K562 (cell line): ENCODE measurements around the gene IL27RA. TPM values are rescaled to one million over a fixed set of nuclear protein-coding genes. Genes with fewer than 3 reads are reported as not detected.

ENCODE experiments used
- CSDE1 ChIP-seq, 2 experiments: fragments of 450-650 bp; IDR thresholded peaks; 2 replicates each; pipeline ENCODE4 v1.6.1; 2016; ENCODE audit warnings: mild to moderate bottlenecking in 1 of 2
- DIDO1 ChIP-seq: fragments of 450-650 bp; IDR thresholded peaks from 2 replicates; pipeline ENCODE4 v1.6.1; 2016; ENCODE audit warnings: low read depth, missing biosample characterization, missing genetic modification characterization
- GABPB2 ChIP-seq: fragments of 250-450 bp; sonication (Bioruptor Pico); conservative IDR thresholded peaks from 2 replicates; pipeline ENCODE4 v1.5.1; 2021; ENCODE audit warnings: mild to moderate bottlenecking
- KAT8 ChIP-seq: fragments of 450-650 bp; IDR thresholded peaks from 2 replicates; pipeline ENCODE4 v1.6.1; 2016; ENCODE audit warnings: low read depth, mild to moderate bottlenecking
- RBFOX2 ChIP-seq: fragments of 200-400 bp; formaldehyde crosslinking; IDR thresholded peaks from 2 replicates; pipeline ENCODE4 v1.6.1; 2017; ENCODE audit warnings: low read depth, mild to moderate bottlenecking, low read length, moderate library complexity
- SOX6 ChIP-seq: fragments of 450-650 bp; IDR thresholded peaks from 2 replicates; pipeline ENCODE4 v1.6.1; 2014; ENCODE audit warnings: mild to moderate bottlenecking
- ZC3H4 ChIP-seq: sonication (generic); formaldehyde crosslinking; IDR thresholded peaks from 2 replicates; pipeline ENCODE4 v1.9.0; 2021; ENCODE audit warnings: missing genetic modification reagents, borderline replicate concordance
- polyA plus RNA-seq, 8 experiments: library from polyadenylated mRNA; depleted of rRNA in 4 of 8; stranded (reverse) in 5 of 8; unstranded in 3 of 8; fragments of >200 nt; fragmentation: Nextera tagmentation in 2 of 8; fragmentation: Illumina TruSeq in 1 of 8; extraction: Ambion mirVana in 2 of 8; extraction: Trizol in 1 of 8; gene quantifications; 2 replicates each; pipeline versions ENCODE4 v1.2.1 to v1.2.3, GENCODE V29; 2011 to 2014; ENCODE audit warnings: inconsistent platforms in 1 of 8, missing spikeins in 1 of 8
- total RNA-seq, 7 experiments: library from RNA; depleted of rRNA in 6 of 7; stranded (reverse); fragments of >200 nt in 6 of 7; fragmentation: Illumina TruSeq in 2 of 7; extraction: Trizol in 2 of 7; gene quantifications; 2 replicates each; pipeline versions ENCODE4 v1.2.1 to v1.2.3, GENCODE V29; 2011 to 2021; ENCODE audit warnings: low replicate concordance in 1 of 7
- TF ChIP-seq, protein P1 (sequence below): fragments of 200-800 bp; sonication (Bioruptor generic); IDR thresholded peaks from 2 replicates; pipeline ENCODE4 v1.6.1; 2017; ENCODE audit warnings: missing genetic modification characterization, missing compliant biosample characterization
- TF ChIP-seq, protein P2 (sequence below): fragments of 450-650 bp; IDR thresholded peaks from 2 replicates; pipeline ENCODE4 v1.6.1; 2016; ENCODE audit warnings: mild to moderate bottlenecking, moderate library complexity
- TF ChIP-seq, protein P3 (sequence below): fragments of 150-350 bp; IDR thresholded peaks from 2 replicates; pipeline ENCODE4 v1.6.1; 2014; ENCODE audit warnings: low read depth, mild to moderate bottlenecking, low read length, borderline replicate concordance

Gene IL27RA
- total and polyA plus RNA-seq, 9 of the 15 experiments (the other 6 are each of a cell fraction or from before 2014, with no cell fraction given) = 1.9 to 15.9 (median 12.0) TPM

DNA sequence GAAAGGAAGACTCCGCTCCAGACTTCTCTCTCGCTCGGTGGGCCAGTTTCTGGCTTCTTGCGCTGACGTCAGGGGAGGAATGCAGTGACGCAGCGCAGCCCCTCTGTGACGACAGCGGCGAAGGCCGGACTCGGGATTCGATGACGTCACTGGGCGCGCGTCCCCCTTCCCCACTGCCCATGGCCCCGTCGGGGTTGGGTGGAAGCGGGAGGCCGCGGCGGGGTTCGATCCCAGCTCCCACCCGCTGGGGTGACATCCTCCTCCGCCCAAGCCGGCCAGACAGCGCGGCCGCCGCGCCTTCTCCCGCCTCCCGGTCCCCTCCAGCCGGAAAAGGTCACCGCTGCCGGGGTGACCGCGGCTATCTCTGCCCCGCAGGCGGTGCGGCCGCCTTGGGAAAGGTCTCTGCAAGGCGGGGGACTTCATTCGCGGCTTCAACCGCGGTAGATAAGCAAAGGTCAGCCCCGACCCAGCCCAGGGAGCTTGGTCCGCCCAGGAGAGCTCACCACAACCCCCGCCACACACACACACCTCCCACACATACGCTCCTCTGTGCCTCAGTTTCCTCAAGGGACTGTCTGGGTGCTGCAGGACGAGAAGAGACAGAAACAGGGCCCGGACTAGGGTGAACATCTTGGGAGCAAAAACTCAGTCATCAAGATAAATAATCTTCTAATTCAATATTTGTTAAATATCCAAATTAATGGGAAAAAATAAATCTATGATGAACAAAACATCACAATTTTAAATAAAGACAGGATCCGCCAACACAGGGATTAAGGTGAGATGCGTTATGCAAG lies 24.6 kb upstream of the IL27RA start (continued):
- TF ChIP-seq, protein P1, sequence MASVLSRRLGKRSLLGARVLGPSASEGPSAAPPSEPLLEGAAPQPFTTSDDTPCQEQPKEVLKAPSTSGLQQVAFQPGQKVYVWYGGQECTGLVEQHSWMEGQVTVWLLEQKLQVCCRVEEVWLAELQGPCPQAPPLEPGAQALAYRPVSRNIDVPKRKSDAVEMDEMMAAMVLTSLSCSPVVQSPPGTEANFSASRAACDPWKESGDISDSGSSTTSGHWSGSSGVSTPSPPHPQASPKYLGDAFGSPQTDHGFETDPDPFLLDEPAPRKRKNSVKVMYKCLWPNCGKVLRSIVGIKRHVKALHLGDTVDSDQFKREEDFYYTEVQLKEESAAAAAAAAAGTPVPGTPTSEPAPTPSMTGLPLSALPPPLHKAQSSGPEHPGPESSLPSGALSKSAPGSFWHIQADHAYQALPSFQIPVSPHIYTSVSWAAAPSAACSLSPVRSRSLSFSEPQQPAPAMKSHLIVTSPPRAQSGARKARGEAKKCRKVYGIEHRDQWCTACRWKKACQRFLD (CRISPR knock-in tag) = peak; percentile 96
- TF ChIP-seq RBFOX2 (peak; percentile 89), DIDO1 (tag) (0 out of 2 replicates have a peak, but pooled peaks have one; percentile 13), ZC3H4 (CRISPR knock-in tag) (no peak), GABPB2 (CRISPR knock-in tag) (0 out of 2 replicates have a peak, but pooled peaks have one; percentile 37), SOX6 (peak; percentile 97), CSDE1 (IDR thresholded peaks at IDR 0.05) (peak in 1 of 2 experiments; percentile 68; a peak in 2 of 4 replicates), KAT8 (no peak)
- TF ChIP-seq, protein P2, sequence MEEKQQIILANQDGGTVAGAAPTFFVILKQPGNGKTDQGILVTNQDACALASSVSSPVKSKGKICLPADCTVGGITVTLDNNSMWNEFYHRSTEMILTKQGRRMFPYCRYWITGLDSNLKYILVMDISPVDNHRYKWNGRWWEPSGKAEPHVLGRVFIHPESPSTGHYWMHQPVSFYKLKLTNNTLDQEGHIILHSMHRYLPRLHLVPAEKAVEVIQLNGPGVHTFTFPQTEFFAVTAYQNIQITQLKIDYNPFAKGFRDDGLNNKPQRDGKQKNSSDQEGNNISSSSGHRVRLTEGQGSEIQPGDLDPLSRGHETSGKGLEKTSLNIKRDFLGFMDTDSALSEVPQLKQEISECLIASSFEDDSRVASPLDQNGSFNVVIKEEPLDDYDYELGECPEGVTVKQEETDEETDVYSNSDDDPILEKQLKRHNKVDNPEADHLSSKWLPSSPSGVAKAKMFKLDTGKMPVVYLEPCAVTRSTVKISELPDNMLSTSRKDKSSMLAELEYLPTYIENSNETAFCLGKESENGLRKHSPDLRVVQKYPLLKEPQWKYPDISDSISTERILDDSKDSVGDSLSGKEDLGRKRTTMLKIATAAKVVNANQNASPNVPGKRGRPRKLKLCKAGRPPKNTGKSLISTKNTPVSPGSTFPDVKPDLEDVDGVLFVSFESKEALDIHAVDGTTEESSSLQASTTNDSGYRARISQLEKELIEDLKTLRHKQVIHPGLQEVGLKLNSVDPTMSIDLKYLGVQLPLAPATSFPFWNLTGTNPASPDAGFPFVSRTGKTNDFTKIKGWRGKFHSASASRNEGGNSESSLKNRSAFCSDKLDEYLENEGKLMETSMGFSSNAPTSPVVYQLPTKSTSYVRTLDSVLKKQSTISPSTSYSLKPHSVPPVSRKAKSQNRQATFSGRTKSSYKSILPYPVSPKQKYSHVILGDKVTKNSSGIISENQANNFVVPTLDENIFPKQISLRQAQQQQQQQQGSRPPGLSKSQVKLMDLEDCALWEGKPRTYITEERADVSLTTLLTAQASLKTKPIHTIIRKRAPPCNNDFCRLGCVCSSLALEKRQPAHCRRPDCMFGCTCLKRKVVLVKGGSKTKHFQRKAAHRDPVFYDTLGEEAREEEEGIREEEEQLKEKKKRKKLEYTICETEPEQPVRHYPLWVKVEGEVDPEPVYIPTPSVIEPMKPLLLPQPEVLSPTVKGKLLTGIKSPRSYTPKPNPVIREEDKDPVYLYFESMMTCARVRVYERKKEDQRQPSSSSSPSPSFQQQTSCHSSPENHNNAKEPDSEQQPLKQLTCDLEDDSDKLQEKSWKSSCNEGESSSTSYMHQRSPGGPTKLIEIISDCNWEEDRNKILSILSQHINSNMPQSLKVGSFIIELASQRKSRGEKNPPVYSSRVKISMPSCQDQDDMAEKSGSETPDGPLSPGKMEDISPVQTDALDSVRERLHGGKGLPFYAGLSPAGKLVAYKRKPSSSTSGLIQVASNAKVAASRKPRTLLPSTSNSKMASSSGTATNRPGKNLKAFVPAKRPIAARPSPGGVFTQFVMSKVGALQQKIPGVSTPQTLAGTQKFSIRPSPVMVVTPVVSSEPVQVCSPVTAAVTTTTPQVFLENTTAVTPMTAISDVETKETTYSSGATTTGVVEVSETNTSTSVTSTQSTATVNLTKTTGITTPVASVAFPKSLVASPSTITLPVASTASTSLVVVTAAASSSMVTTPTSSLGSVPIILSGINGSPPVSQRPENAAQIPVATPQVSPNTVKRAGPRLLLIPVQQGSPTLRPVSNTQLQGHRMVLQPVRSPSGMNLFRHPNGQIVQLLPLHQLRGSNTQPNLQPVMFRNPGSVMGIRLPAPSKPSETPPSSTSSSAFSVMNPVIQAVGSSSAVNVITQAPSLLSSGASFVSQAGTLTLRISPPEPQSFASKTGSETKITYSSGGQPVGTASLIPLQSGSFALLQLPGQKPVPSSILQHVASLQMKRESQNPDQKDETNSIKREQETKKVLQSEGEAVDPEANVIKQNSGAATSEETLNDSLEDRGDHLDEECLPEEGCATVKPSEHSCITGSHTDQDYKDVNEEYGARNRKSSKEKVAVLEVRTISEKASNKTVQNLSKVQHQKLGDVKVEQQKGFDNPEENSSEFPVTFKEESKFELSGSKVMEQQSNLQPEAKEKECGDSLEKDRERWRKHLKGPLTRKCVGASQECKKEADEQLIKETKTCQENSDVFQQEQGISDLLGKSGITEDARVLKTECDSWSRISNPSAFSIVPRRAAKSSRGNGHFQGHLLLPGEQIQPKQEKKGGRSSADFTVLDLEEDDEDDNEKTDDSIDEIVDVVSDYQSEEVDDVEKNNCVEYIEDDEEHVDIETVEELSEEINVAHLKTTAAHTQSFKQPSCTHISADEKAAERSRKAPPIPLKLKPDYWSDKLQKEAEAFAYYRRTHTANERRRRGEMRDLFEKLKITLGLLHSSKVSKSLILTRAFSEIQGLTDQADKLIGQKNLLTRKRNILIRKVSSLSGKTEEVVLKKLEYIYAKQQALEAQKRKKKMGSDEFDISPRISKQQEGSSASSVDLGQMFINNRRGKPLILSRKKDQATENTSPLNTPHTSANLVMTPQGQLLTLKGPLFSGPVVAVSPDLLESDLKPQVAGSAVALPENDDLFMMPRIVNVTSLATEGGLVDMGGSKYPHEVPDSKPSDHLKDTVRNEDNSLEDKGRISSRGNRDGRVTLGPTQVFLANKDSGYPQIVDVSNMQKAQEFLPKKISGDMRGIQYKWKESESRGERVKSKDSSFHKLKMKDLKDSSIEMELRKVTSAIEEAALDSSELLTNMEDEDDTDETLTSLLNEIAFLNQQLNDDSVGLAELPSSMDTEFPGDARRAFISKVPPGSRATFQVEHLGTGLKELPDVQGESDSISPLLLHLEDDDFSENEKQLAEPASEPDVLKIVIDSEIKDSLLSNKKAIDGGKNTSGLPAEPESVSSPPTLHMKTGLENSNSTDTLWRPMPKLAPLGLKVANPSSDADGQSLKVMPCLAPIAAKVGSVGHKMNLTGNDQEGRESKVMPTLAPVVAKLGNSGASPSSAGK = peak; percentile 60; the same call in 1 of the 2 replicates
- TF ChIP-seq, protein P3, sequence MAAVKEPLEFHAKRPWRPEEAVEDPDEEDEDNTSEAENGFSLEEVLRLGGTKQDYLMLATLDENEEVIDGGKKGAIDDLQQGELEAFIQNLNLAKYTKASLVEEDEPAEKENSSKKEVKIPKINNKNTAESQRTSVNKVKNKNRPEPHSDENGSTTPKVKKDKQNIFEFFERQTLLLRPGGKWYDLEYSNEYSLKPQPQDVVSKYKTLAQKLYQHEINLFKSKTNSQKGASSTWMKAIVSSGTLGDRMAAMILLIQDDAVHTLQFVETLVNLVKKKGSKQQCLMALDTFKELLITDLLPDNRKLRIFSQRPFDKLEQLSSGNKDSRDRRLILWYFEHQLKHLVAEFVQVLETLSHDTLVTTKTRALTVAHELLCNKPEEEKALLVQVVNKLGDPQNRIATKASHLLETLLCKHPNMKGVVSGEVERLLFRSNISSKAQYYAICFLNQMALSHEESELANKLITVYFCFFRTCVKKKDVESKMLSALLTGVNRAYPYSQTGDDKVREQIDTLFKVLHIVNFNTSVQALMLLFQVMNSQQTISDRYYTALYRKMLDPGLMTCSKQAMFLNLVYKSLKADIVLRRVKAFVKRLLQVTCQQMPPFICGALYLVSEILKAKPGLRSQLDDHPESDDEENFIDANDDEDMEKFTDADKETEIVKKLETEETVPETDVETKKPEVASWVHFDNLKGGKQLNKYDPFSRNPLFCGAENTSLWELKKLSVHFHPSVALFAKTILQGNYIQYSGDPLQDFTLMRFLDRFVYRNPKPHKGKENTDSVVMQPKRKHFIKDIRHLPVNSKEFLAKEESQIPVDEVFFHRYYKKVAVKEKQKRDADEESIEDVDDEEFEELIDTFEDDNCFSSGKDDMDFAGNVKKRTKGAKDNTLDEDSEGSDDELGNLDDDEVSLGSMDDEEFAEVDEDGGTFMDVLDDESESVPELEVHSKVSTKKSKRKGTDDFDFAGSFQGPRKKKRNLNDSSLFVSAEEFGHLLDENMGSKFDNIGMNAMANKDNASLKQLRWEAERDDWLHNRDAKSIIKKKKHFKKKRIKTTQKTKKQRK = no peak
